Measurements from ENCODE around the gene CTNND1.

DNA sequence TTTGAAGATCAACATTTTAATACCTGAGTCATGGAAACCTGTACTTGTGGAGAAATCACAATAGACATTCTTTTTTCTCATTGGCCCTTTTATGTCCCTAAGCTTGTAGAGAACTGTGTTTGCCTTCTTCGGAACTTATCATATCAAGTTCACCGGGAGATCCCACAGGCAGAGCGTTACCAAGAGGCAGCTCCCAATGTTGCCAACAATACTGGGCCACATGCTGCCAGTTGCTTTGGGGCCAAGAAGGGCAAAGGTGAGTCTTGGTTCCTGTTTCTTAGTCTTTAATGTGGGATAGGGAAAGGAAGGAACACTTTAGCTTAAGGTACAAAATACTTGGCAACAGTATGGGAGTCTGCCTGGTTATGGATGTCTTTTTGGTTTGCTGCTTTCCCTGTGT is 44.2 kb downstream of the CTNND1 start:
- no peak for TF ChIP-seq POLR2AphosphoS5 (IDR thresholded peaks at IDR 0.05)
- TF ChIP-seq, protein P1, sequence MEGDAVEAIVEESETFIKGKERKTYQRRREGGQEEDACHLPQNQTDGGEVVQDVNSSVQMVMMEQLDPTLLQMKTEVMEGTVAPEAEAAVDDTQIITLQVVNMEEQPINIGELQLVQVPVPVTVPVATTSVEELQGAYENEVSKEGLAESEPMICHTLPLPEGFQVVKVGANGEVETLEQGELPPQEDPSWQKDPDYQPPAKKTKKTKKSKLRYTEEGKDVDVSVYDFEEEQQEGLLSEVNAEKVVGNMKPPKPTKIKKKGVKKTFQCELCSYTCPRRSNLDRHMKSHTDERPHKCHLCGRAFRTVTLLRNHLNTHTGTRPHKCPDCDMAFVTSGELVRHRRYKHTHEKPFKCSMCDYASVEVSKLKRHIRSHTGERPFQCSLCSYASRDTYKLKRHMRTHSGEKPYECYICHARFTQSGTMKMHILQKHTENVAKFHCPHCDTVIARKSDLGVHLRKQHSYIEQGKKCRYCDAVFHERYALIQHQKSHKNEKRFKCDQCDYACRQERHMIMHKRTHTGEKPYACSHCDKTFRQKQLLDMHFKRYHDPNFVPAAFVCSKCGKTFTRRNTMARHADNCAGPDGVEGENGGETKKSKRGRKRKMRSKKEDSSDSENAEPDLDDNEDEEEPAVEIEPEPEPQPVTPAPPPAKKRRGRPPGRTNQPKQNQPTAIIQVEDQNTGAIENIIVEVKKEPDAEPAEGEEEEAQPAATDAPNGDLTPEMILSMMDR (IDR thresholded peaks at IDR 0.05) = no peak
- TF ChIP-seq POLR2A (IDR thresholded peaks at IDR 0.05) = no peak
